RPMI7951 (cell line): ENCODE measurements around the gene CACNA1C. TPM values are rescaled to one million over a fixed set of nuclear protein-coding genes. Genes with fewer than 3 reads are reported as not detected.

ENCODE experiments used
- DNase-seq: peaks from one replicate; pipeline ENCODE4 v3.0.0-alpha.2; 2012; ENCODE audit warnings: low read depth
- total RNA-seq: library from RNA; depleted of rRNA; stranded (reverse); fragments of >200 nt; shearing (Covaris generic); gene quantifications from 2 replicates; pipeline ENCODE4 v1.2.3, GENCODE V29; 2014

CACNA1C gene
- total RNA-seq, 1 experiment from 2014 or later: 1.6 TPM

GRCh38 chr12:2034633-2035430 lies 18.0 kb upstream of the CACNA1C start:
- peak; percentile 63 for DNase-seq

GRCh38 chr12:2035431-2036055 lies 17.2 kb upstream of the CACNA1C start:
- DNase-seq: no peak

- no peak for DNase-seq
Measured at GRCh38 chr12:2039034-2039433, 13.8 kb upstream of the CACNA1C start.

- no peak for DNase-seq
Measured at GRCh38 chr12:2043054-2043453, 9.7 kb upstream of the CACNA1C start.

- DNase-seq: no peak
Measured at GRCh38 chr12:2044165-2044564, 8.6 kb upstream of the CACNA1C start.

- DNase-seq: no peak
Measured at GRCh38 chr12:2046957-2047356, 5.8 kb upstream of the CACNA1C start.

- peak; percentile 43 for DNase-seq
Measured at GRCh38 chr12:2047752-2048151, 5.0 kb upstream of the CACNA1C start.

GRCh38 chr12:2049604-2050540 lies 2.9 kb upstream of the CACNA1C start:
- DNase-seq: no peak

- DNase-seq: no peak
Measured at GRCh38 chr12:2051700-2052621, 826 bp upstream of the CACNA1C start.

- DNase-seq: peak; percentile 46
Measured at GRCh38 chr12:2053691-2054090, 904 bp downstream of the CACNA1C start.

- DNase-seq: no peak
Measured at GRCh38 chr12:2054091-2055018, 1.6 kb downstream of the CACNA1C start.

- peak; percentile 29 for DNase-seq
Measured at GRCh38 chr12:2057041-2057794, 4.4 kb downstream of the CACNA1C start.

- no peak for DNase-seq
Measured at GRCh38 chr12:2057795-2058408, 5.1 kb downstream of the CACNA1C start.

- no peak for DNase-seq
Measured at GRCh38 chr12:2058837-2059236, 6.0 kb downstream of the CACNA1C start.

- DNase-seq: no peak
Measured at GRCh38 chr12:2061402-2061801, 8.6 kb downstream of the CACNA1C start.

- DNase-seq: peak; percentile 83
Measured at GRCh38 chr12:2064071-2064507, 11.3 kb downstream of the CACNA1C start.

GRCh38 chr12:2068653-2069052 lies 15.9 kb downstream of the CACNA1C start:
- peak; percentile 61 for DNase-seq

- DNase-seq: no peak
Measured at GRCh38 chr12:2070440-2071045, 17.8 kb downstream of the CACNA1C start.
